Right renal pelvis (tissue), 4 donors: Measurements from ENCODE around the gene CHST15. TPM values are rescaled to one million over a fixed set of nuclear protein-coding genes. Genes with fewer than 3 reads are reported as not detected.
"Not testable (repeated sequence)": the region's sequence is repeated elsewhere in the genome, so short reads cannot be mapped to it uniquely, and the experiment has no call there.

Experiments
- DNase-seq, 4 donors: peaks; one replicate each; pipeline ENCODE4 v3.0.0-alpha.2; 2013; ENCODE audit warnings: low read depth in 4 of 4, low spot score in 3 of 4, missing footprints in 1 of 4
- polyA plus RNA-seq, 4 donors: library from polyadenylated mRNA; unstranded; fragments of 120-200 nt; gene quantifications; one replicate each; pipeline ENCODE4 v1.2.1, GENCODE V29; 2013; ENCODE audit not compliant: insufficient read length in 4 of 4

Gene CHST15
- polyA plus RNA-seq, 4 donors, result 17.1 to 23.5 (median 20.9) TPM

- DNase-seq, result no peak
These were observed 44.8 kb downstream of the CHST15 start for GRCh38 chr10:124048371-124049290.

- DNase-seq, result no peak
These were observed 45.8 kb downstream of the CHST15 start for GRCh38 chr10:124047427-124048152.

DNA sequence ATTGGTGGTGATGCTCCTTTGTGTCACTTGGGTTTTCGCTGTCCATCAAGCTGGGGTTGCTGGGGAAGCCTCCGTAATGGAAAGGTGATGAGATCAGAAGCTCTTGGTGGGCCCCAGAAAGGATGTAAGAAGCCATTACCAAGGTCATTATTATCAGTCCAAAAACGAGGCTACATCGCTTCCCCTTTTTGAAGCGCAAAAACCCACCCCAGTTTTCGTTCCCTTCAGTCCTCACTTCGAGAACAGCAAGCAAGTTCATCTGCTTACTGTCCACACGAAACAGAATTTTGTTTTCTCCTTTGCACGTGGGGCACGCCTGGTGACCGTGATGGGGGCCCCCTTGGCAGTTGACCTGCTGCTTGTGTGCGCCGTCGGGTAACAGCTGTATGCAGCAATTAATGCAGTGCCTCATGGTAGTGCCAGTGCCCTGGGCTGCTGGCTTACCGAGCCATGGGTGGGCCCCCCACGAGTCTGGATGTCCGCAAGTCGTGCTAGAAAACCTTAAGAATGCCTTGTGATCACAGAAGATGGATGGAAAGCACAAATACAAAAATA, 47.5 kb downstream of the CHST15 start:
- no peak for DNase-seq

DNA sequence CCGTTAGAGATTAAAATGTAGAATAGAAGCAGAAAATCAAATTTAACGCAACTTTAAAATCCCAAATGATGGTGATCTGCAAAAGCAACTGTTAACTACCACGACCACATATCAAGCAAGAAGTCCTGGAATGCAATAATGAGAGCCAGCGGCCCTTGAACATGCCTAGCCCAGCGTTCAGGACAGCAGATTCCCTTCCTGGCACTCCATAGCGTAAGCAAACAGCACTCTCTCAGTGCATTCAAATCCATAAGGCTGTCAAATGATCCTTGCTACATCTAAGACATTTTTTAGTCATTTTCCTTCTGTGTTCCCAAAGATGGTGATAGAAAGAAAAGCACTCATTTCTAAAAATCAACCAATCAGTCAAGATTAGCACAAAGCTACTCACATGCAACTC, 48.1 kb downstream of the CHST15 start:
- DNase-seq, result no peak

DNA sequence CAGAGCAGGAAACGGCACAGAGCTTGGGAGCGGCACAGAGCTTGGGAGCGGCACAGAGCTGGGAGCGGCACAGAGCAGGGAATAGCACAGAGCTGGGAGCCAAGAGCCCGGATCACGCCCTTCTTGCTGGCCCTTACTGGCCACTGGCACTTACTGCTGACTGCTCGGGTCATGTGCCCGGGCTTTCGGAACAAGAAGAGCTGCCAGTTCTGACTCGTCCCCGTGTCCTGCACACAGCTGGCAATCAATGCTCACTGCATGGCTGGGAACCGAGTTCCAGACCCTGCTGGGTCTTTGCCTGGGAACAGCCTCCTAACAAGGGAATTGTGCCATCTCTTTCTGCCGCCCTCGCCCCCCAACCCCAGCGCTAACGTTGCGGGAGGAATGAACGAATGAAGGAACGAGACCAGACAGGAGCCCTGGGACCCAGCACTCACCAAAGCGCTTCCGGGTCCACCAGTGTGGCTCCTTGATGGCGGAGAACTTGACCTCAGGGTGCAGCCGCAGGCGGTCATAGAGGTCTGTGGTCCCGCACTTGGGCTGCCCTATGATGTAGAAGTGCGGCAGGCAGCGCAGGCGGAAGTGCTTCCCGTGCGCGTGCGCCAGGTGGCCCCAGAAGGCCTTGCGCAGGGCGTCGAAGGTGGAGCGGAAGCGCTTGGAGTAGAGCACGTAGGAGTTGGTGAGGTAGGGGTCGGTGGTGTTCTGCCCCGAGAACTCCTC, 49.1 kb downstream of the CHST15 start:
- no peak for DNase-seq

DNA sequence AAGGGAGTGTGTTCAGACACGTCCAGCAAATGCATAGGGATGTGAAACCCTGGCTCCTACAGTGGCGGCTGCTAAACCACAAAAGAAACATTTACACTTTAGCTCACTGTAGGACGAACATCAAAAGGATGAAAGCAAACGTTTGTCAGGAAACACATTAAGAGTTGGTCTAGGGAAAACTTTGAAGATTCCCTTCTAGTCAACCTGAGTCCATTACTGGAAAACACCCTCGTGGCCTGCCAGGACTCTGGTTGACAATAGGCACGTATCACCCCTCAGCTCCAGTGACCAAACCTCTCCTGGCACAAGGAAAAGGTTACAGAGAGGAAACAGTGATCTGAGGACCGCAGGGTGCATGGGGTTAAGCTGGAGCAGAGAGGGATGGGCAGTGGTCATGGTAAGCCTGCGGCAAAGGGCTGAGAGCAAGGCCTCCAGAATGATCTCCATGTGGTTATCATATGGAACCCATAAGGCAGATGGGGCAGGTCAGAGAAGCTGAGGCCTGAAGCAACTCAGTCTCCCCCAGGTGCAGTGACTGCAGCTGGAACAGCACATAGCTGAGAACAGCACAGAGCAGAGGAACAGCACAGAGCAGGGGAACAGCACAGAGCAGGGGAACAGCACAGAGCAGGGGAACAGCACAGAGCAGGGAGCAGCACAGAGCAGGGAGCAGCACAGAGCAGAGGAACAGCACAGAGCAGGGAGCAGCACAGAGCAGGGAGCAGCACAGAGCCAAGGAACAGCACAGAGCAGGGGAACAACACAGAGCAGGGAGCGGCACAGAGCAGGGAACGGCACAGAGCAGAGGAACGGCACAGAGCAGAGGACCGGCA, 49.9 kb downstream of the CHST15 start:
- DNase-seq, result no peak

GRCh38 chr10:124042656-124043309, 50.6 kb downstream of the CHST15 start:
- no peak for DNase-seq

- no peak for DNase-seq
These were observed 51.5 kb downstream of the CHST15 start for GRCh38 chr10:124041675-124042445.

DNA sequence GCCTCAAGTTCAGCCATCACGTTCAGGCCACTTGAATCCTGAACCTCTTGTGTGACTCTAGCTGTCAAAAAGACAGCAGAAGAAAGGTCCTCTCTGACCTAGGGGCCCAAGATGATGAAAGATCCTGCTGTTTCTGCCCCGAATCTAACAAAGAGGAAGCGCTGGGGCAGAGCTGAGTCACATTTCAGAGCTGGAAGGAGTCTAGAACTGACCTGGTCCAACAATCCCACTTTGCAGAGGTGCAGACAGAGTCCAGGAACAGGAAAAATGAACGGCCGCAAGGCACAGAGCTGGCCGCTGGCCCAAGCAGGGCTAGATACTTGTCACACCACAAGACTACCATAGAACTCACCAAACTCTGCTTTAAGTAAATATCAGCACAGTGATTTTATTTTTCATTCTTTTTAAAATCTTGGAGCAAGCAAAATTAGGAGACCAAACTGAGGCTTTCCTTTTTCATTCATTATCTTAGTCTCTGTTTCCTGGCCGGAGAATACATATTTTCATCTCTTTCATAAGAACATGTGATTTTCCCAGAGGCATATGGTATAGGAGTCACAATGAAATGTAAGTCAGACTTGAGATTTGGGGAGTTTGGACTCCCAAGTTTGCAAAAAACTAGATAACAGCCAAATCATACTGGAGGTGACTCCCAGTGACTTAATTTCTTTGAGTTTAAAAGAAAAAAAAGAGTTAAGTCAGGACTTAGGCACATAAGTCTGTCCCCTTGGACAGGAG, 52.8 kb downstream of the CHST15 start:
- no peak for DNase-seq

DNA sequence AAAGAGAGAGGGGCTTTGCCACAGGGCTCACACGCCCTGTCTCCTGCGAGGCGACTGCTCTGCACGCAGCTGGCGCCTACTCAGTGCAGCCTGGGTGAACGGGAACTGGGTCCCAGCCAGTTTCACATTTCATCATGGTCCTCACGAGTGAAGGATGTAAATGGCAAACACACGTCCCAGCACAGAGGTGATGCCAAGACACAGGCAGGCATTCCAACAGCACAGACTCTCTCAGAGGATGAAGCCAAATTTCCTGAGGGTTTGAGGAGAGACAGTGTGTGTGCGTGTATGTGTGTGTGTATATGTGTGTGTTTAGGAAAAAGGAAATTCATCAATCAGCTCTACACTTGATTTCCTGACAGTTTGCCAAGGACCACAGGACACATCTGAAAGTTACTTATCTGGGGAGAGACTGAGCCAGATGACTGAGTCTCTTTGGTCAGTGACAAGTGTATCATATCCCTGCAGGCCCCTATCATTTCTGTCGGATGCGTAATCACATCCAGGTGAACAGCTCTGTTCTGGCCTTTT, 53.9 kb downstream of the CHST15 start:
- DNase-seq, result no peak

DNA sequence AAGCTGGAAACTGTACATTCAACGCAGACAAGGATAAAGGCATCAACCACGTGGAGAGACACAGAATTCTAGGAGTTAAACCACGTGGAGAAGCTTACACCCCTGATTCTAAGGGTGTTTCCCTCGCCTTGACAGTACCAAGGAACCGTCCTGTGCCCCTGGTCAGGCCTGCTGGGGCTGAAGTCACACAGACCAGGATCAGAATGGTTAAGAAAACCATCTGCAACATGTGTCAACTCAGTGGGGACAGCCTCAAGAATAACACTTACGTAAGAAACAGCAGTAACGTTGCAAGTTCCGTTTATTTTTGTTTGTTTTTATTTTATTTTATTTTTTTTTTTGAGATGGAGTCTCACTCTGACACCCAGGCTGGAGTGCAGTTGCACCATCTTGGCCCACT, 55.6 kb downstream of the CHST15 start:
- no peak for DNase-seq

DNA sequence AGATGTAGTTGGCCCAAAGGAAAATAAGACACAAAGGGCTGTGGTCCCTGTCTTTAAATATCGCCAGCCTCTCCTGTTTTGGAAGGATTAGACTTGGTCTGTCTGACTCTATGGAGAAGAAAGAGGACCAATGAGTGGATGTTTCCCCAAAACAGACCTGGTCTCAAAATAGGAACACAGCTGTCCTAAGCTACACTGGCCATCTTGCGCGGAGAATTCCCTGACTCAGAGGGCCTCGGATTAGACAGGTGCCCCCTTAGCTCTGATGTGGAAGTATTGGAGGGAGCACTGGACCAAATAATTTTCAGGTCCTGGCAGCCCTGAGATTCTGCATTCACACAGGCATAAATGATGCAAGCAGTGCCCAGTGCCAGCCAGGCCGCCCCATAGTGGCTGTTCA, 56.1 kb downstream of the CHST15 start:
- DNase-seq, result no peak

- no peak for DNase-seq
These were observed 56.7 kb downstream of the CHST15 start for GRCh38 chr10:124036746-124037145.

- DNase-seq, result no peak
These were observed 57.4 kb downstream of the CHST15 start for GRCh38 chr10:124035928-124036558.

DNA sequence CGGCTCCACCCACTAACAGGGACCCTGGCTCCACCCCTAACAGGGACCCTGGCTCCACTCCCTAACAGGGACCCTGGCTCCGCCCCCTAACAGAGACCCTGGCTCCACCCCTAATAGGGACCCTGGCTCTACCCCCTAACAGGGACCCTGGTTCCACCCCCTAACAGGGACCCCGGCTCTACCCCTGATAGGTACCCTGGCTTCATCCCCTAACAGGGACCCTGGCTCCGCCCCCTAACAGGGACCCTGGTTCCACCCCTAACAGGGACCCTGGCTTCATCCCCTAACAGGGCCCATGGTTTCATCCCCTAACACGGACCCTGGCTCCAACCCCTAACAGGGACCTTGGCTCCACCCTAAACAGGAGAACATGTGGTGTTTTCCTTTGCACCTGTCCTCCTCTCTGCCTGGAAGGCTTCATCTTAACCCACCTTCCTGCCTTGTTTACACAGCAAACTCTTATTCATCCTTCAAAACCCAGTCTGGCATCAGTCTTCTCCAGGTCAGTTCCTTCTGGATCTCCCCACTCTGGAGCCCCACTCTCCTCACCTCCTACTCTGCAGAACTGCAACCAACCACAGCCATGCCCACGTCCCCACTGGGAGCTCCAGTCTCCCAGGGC, 58.0 kb downstream of the CHST15 start:
- DNase-seq, result no peak

- not testable (repeated sequence) for DNase-seq
These were observed 58.7 kb downstream of the CHST15 start for GRCh38 chr10:124034576-124035305.
